HCT116 (cell line): Measurements from ENCODE around the gene CD96. TPM values are rescaled to one million over a fixed set of nuclear protein-coding genes. Genes with fewer than 3 reads are reported as not detected.

ENCODE experiments used
- ATAC-seq: fragments of 200-7000 bp; cut with Tn5 transposase; 2 replicates; pipeline ENCODE4 v1.9.1; 2020; ENCODE audit warnings: mild to moderate bottlenecking, moderate library complexity
- BruUV-seq: library from RNA; stranded (reverse); fragments of 400-500 nt; replicated peaks from 2 replicates; lab custom pipeline; 2021; lab: Mats Ljungman, UMichigan
- CTCF ChIA-PET: fragments of 300-600 bp; sonication (Branson Sonifier 250); formaldehyde crosslinking; loops from one replicate; lab custom pipeline; 2021; ENCODE audit warnings: antibody characterized with exemption; lab: Charles Lee
- POLR2A ChIA-PET: fragments of 300-600, 350-600 bp; sonication (Branson Sonifier 250); formaldehyde crosslinking; loops from one replicate; lab custom pipeline; 2021; ENCODE audit warnings: antibody characterized with exemption; lab: Charles Lee
- RAD21 ChIA-PET, 2 experiments: fragments of 300-600 bp; sonication (Branson Sonifier 250); formaldehyde crosslinking; loops; one replicate each; lab custom pipeline; 2023; ENCODE audit warnings: low total read pairs in 2 of 2; ENCODE audit not compliant: uncharacterized antibody in 2 of 2, unreplicated experiment in 2 of 2, low non-redundant PET in 1 of 2; lab: Charles Lee
- DNase-seq: peaks from one replicate; pipeline ENCODE4 v3.0.0-alpha.2; 2010; ENCODE audit warnings: low read depth, low spot score
- H2AFZ ChIP-seq: fragments of 200-600 bp; shearing (Covaris generic), sonication (generic); 2 replicates; pipeline ENCODE4 v1.6.1; 2017; ENCODE audit warnings: low read depth, mixed run types, mixed read lengths, antibody characterized with exemption, low read length; ENCODE audit not compliant: poor library complexity, severe bottlenecking
- H3K27ac ChIP-seq: 2 replicates; pipeline ENCODE4 v1.5.1; 2012; ENCODE audit warnings: low read depth, low read length
- H3K27me3 ChIP-seq: fragments of 200-600 bp; sonication (generic); 2 replicates; pipeline ENCODE4 v1.6.1; 2016; ENCODE audit warnings: mixed run types, low read length, mixed read lengths; ENCODE audit not compliant: insufficient read depth
- H3K36me3 ChIP-seq, 2 experiments: fragments of 200-500 bp in 1 of 2; fragments of 200-600 bp in 1 of 2; sonication (Bioruptor generic) in 1 of 2; sonication (generic) in 1 of 2; 2 replicates each; pipeline versions ENCODE4 v1.5.1 to v1.6.1; 2014 to 2016; ENCODE audit warnings: low read length in 2 of 2, inconsistent platforms in 1 of 2, mixed read lengths in 1 of 2, mixed run types in 1 of 2; ENCODE audit not compliant: insufficient read depth in 2 of 2, control insufficient read depth in 1 of 2
- H3K4me1 ChIP-seq, 2 experiments: fragments of 200-600 bp in 1 of 2; sonication (generic) in 1 of 2; 2 replicates each; pipeline versions ENCODE4 v1.5.1 to v1.6.1; 2012 to 2017; ENCODE audit warnings: low read length in 2 of 2, inconsistent platforms in 1 of 2, mild to moderate bottlenecking in 1 of 2, mixed read lengths in 1 of 2, mixed run types in 1 of 2, moderate library complexity in 1 of 2; ENCODE audit not compliant: insufficient read depth in 2 of 2, control insufficient read depth in 1 of 2
- H3K4me2 ChIP-seq: fragments of 200-600 bp; sonication (generic); 2 replicates; pipeline ENCODE4 v1.6.1; 2017; ENCODE audit warnings: mixed run types, low read length, mixed read lengths
- H3K4me3 ChIP-seq, 2 experiments: fragments of 200-600 bp in 1 of 2; sonication (generic) in 1 of 2; replicated peaks in 1 of 2; 2 replicates each; pipeline ENCODE4 v1.5.1; 2011 to 2016; ENCODE audit warnings: low read length in 2 of 2, control low read depth in 1 of 2, low read depth in 1 of 2, mild to moderate bottlenecking in 1 of 2, mixed read lengths in 1 of 2, mixed run types in 1 of 2
- H3K79me2 ChIP-seq: fragments of 200-600 bp; sonication (generic); 2 replicates; pipeline ENCODE4 v1.6.1; 2017; ENCODE audit warnings: mild to moderate bottlenecking, mixed run types, low read length, moderate library complexity, mixed read lengths; ENCODE audit not compliant: insufficient read depth
- H3K9ac ChIP-seq: fragments of 200-600 bp; sonication (generic); 2 replicates; pipeline ENCODE4 v1.6.1; 2016; ENCODE audit warnings: low read length, mixed read lengths
- H3K9me2 ChIP-seq: fragments of 200-600 bp; sonication (generic), shearing (Covaris generic); 2 replicates; pipeline ENCODE4 v1.6.1; 2017; ENCODE audit warnings: mixed run types, mild to moderate bottlenecking, moderate library complexity; ENCODE audit not compliant: insufficient read depth
- H3K9me3 ChIP-seq, 2 experiments: fragments of 200-500 bp in 1 of 2; fragments of 200-600 bp in 1 of 2; sonication (Bioruptor generic) in 1 of 2; sonication (generic) in 1 of 2; 2 replicates each; pipeline ENCODE4 v1.6.1; 2014 to 2017; ENCODE audit warnings: low read length in 2 of 2, mixed read lengths in 2 of 2, inconsistent platforms in 1 of 2, low read depth in 1 of 2, mild to moderate bottlenecking in 1 of 2, mixed run types in 1 of 2, moderate library complexity in 1 of 2; ENCODE audit not compliant: control insufficient read depth in 1 of 2, insufficient read depth in 1 of 2
- H4K20me1 ChIP-seq: fragments of 200-600 bp; sonication (generic), shearing (Covaris generic); 2 replicates; pipeline ENCODE4 v1.6.1; 2017; ENCODE audit warnings: mixed run types, mild to moderate bottlenecking, moderate library complexity; ENCODE audit not compliant: insufficient read depth
- ATF3 ChIP-seq: IDR thresholded peaks from 2 replicates; pipeline ENCODE4 v1.6.1; 2012
- CBX3 ChIP-seq: IDR thresholded peaks from 2 replicates; pipeline ENCODE4 v1.6.1; 2012; ENCODE audit warnings: low read depth
- CEBPB ChIP-seq: IDR thresholded peaks from 2 replicates; pipeline ENCODE4 v1.6.1; 2012; ENCODE audit warnings: low read depth
- EGR1 ChIP-seq: IDR thresholded peaks from 2 replicates; pipeline ENCODE4 v1.6.1; 2012; ENCODE audit warnings: low read depth
- ELF1 ChIP-seq: IDR thresholded peaks from 2 replicates; pipeline ENCODE4 v1.6.1; 2012; ENCODE audit warnings: low read depth, borderline replicate concordance
- POLR2A ChIP-seq: IDR thresholded peaks from 2 replicates; pipeline ENCODE4 v1.7.0; 2011; ENCODE audit warnings: borderline replicate concordance; ENCODE audit not compliant: insufficient read depth, insufficient read length; ENCODE audit errors: extremely low read depth
- RAD21 ChIP-seq: IDR thresholded peaks from 2 replicates; pipeline ENCODE4 v1.6.1; 2012; ENCODE audit warnings: low read depth, mild to moderate bottlenecking
- SRF ChIP-seq: IDR thresholded peaks from 2 replicates; pipeline ENCODE4 v1.6.1; 2012; ENCODE audit warnings: low read depth
- YY1 ChIP-seq: IDR thresholded peaks from 2 replicates; pipeline ENCODE4 v1.6.1; 2011; ENCODE audit warnings: low read length, low read depth, moderate library complexity, mild to moderate bottlenecking; ENCODE audit not compliant: insufficient replicate concordance; ENCODE audit errors: extremely low read depth
- ZNF274 ChIP-seq: fragments of 200-500 bp; sonication (Bioruptor generic); IDR thresholded peaks from 2 replicates; pipeline ENCODE4 v1.6.1; 2014; ENCODE audit warnings: mild to moderate bottlenecking, low read depth, low read length, inconsistent platforms
- intact Hi-C: fragments of 100-400 bp; cut with micrococcal nuclease; formaldehyde crosslinking; loops from 2 replicates; pipeline ENCODE4 v1.10.0; 2022
- total RNA-seq: library from RNA; stranded (reverse); gene quantifications from one replicate; pipeline ENCODE4 v1.2.1, GENCODE V29; 2021; ENCODE audit not compliant: unreplicated experiment
- TF ChIP-seq, protein P1 (sequence below), 3 experiments: fragments of 200-600 bp in 1 of 3; sonication (generic) in 1 of 3; IDR thresholded peaks in 2 of 3; conservative IDR thresholded peaks in 1 of 3; 2 replicates each; pipeline ENCODE4 v1.5.1; 2012 to 2017; ENCODE audit warnings: low read depth in 2 of 3, low read length in 2 of 3, antibody characterized with exemption in 1 of 3, borderline replicate concordance in 1 of 3, control low read depth in 1 of 3, mild to moderate bottlenecking in 1 of 3, mixed read lengths in 1 of 3, mixed run types in 1 of 3, moderate library complexity in 1 of 3; ENCODE audit not compliant: insufficient read depth in 1 of 3

Gene CD96
- total RNA-seq, 1 experiment from 2014 or later: 0.42 TPM

DNA sequence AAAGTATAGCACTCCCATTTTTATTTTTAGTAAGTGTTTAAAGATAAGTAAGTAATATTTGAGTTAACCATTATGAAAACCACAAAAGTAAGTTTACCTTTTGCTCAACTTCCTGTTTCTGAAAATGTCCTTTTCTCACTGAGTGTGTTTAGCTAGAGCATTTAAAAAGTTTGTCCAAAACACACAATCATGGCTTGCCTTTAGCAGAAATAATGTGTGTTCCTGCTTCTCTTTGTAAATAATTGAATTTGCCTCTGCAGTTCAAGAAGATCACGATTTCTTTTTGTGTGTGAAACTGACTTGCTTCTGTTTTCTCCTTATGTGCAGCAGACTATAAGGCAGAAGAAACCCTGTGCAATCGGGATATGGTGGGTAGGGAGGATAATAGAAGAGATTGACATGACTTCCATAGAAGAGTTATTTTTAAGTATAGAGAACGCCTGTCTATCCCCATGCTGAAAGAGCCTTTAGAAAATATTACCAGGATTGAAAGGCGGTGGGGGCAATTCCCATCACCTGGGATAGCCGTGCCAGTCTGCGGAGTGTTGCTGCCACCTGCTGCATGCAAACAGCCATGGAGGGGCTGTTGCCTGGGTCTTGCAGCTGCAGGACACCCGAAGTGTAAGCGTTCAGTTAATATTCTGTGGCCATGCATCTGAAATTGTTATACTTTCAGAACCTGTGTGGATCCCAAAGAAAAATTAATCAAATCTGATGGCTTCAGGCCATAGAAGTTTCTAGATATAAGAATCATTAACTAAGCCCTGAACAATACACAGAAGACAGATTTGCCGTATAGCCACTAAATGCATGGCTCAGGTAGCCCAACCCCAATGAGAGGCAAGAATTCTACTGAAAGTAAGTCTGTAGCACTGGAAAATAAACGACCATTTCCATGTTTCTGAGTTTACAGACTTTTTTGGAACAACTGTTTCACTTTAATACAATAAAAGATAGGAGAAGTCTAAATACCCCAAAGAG, 2.4 kb upstream of the CD96 start:
- Histone ChIP-seq H3K9me3 (no peaks in the 10 kb centered on the region), H3K27ac (no peak overlapping the region), H2AFZ (peak overlapping the region; percentile 92), H4K20me1 (no peaks in the 10 kb centered on the region), H3K27me3 (no peaks in the 10 kb centered on the region), H3K4me1 (peaks cover 11 to 26% of the 10 kb centered on the region in 2 experiments; a peak in 3 of 4 replicates), H3K4me3 (no peak overlapping the region), H3K79me2 (no peaks in the 10 kb centered on the region), H3K36me3 (no peaks in the 10 kb centered on the region), H3K4me2 (peak overlapping the region; percentile 40), H3K9ac (no peak overlapping the region), H3K9me2 (no peaks in the 10 kb centered on the region)
- DNase-seq (peak; percentile 52), ATAC-seq (peak; percentile 100)
- BruUV-seq: no TSS peak
- TF ChIP-seq CEBPB (no peak), POLR2A (no peak), ZNF274 (no peak), RAD21 (peak; percentile 97), CBX3 (no peak), ATF3 (no peak), YY1 (peak; percentile 38), SRF (no peak), EGR1 (no peak), ELF1 (no peak)
- TF ChIP-seq, protein P1, sequence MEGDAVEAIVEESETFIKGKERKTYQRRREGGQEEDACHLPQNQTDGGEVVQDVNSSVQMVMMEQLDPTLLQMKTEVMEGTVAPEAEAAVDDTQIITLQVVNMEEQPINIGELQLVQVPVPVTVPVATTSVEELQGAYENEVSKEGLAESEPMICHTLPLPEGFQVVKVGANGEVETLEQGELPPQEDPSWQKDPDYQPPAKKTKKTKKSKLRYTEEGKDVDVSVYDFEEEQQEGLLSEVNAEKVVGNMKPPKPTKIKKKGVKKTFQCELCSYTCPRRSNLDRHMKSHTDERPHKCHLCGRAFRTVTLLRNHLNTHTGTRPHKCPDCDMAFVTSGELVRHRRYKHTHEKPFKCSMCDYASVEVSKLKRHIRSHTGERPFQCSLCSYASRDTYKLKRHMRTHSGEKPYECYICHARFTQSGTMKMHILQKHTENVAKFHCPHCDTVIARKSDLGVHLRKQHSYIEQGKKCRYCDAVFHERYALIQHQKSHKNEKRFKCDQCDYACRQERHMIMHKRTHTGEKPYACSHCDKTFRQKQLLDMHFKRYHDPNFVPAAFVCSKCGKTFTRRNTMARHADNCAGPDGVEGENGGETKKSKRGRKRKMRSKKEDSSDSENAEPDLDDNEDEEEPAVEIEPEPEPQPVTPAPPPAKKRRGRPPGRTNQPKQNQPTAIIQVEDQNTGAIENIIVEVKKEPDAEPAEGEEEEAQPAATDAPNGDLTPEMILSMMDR (IDR thresholded peaks at IDR 0.05 in 2 of 3, conservative IDR thresholded peaks at IDR 0.05 in 1 of 3; ENCODE audit: borderline replicate concordance in 1 of 3, insufficient read depth in 1 of 3, low read depth in 2 of 3, low read length in 2 of 3): peak; percentile 75 to 95 (median 93)
- ChIA-PET RAD21 (no interaction called here), CTCF (no interaction called here), POLR2A (no interaction called here)
- intact Hi-C loops: loop anchor here (1.0 to 10.0 kb wide), 5 partner anchors 201 to 1807 kb away; partner anchors contain the start of gene NECTIN3
